H9 (cell line): ENCODE data around the gene ALDH6A1. TPM values are rescaled to one million over a fixed set of nuclear protein-coding genes. Genes with fewer than 3 reads are reported as not detected.

Source experiments
- DNase-seq: peaks from one replicate; pipeline ENCODE4 v3.0.0-alpha.2; 2017
- H2AFZ ChIP-seq: one replicate; pipeline ENCODE4 v1.6.1; 2013; ENCODE audit warnings: mild to moderate bottlenecking, low read length, control low read depth, moderate library complexity
- H2AK5ac ChIP-seq: 2 replicates; pipeline ENCODE4 v1.6.1; 2013; ENCODE audit warnings: low read length, control low read depth, mixed read lengths; ENCODE audit not compliant: insufficient read length
- H2BK120ac ChIP-seq: one replicate; pipeline ENCODE4 v1.6.1; 2013; ENCODE audit warnings: low read depth, mild to moderate bottlenecking, low read length, control low read depth, inconsistent platforms; ENCODE audit not compliant: poor library complexity, severe bottlenecking
- H2BK12ac ChIP-seq: 2 replicates; pipeline ENCODE4 v1.6.1; 2013; ENCODE audit warnings: low read length, control low read depth, mixed read lengths, low read depth; ENCODE audit not compliant: insufficient read length
- H2BK15ac ChIP-seq: 2 replicates; pipeline ENCODE4 v1.6.1; 2013; ENCODE audit warnings: low read depth, low read length, control low read depth
- H2BK20ac ChIP-seq: one replicate; pipeline ENCODE4 v1.6.1; 2013; ENCODE audit warnings: low read depth, mild to moderate bottlenecking, low read length, control low read depth, inconsistent platforms; ENCODE audit not compliant: poor library complexity, severe bottlenecking
- H2BK5ac ChIP-seq: 2 replicates; pipeline ENCODE4 v1.6.1; 2013; ENCODE audit warnings: low read length, control low read depth, mixed read lengths; ENCODE audit not compliant: insufficient read length
- H3K14ac ChIP-seq: 2 replicates; pipeline ENCODE4 v1.6.1; 2013; ENCODE audit warnings: low read length, control low read depth; ENCODE audit not compliant: insufficient read depth
- H3K18ac ChIP-seq: 2 replicates; pipeline ENCODE4 v1.6.1; 2013; ENCODE audit warnings: low read depth, mild to moderate bottlenecking, mixed read lengths, low read length, control low read depth; ENCODE audit not compliant: insufficient read length
- H3K23ac ChIP-seq: 2 replicates; pipeline ENCODE4 v1.6.1; 2013; ENCODE audit warnings: low read length, control low read depth, mixed read lengths, low read depth; ENCODE audit not compliant: insufficient read length
- H3K23me2 ChIP-seq: 2 replicates; pipeline ENCODE4 v1.6.1; 2013; ENCODE audit warnings: low read depth, mild to moderate bottlenecking, mixed read lengths, low read length, control low read depth; ENCODE audit not compliant: insufficient read length, poor library complexity, severe bottlenecking
- H3K27ac ChIP-seq: 2 replicates; pipeline ENCODE4 v1.5.1; 2013; ENCODE audit warnings: low read length, control low read depth, mixed read lengths, low read depth; ENCODE audit not compliant: insufficient read length
- H3K27me3 ChIP-seq: 2 replicates; pipeline ENCODE4 v1.6.1; 2013; ENCODE audit warnings: low read length, control low read depth, inconsistent platforms; ENCODE audit not compliant: insufficient read depth
- H3K4ac ChIP-seq: 2 replicates; pipeline ENCODE4 v1.6.1; 2013; ENCODE audit warnings: low read depth, mild to moderate bottlenecking, control low read depth, inconsistent platforms, low read length, moderate library complexity
- H3K4me1 ChIP-seq: 2 replicates; pipeline ENCODE4 v1.6.1; 2013; ENCODE audit warnings: low read length, control low read depth, inconsistent platforms; ENCODE audit not compliant: insufficient read depth
- H3K4me2 ChIP-seq: 2 replicates; pipeline ENCODE4 v1.6.1; 2013; ENCODE audit warnings: low read length, control low read depth, mixed read lengths; ENCODE audit not compliant: insufficient read length, insufficient read depth
- H3K56ac ChIP-seq: 2 replicates; pipeline ENCODE4 v1.6.1; 2013; ENCODE audit warnings: low read depth, mild to moderate bottlenecking, mixed read lengths, low read length, control low read depth; ENCODE audit not compliant: insufficient read length
- H3K79me1 ChIP-seq: 2 replicates; pipeline ENCODE4 v1.6.1; 2013; ENCODE audit warnings: low read depth, mild to moderate bottlenecking, moderate library complexity, low read length, control low read depth, inconsistent platforms; ENCODE audit not compliant: insufficient read depth, poor library complexity, severe bottlenecking
- H3K79me2 ChIP-seq: 2 replicates; pipeline ENCODE4 v1.6.1; 2013; ENCODE audit warnings: low read length, control low read depth, inconsistent platforms; ENCODE audit not compliant: insufficient read depth
- H3K9ac ChIP-seq: 2 replicates; pipeline ENCODE4 v1.6.1; 2013; ENCODE audit warnings: low read length, control low read depth, mixed read lengths; ENCODE audit not compliant: insufficient read length; ENCODE audit errors: extremely low read depth
- H3K9me3 ChIP-seq: one replicate; pipeline ENCODE4 v1.6.1; 2013; ENCODE audit warnings: low read depth, low read length, inconsistent platforms; ENCODE audit not compliant: control insufficient read depth
- H3T11ph ChIP-seq: one replicate; pipeline ENCODE4 v1.6.1; 2013; ENCODE audit warnings: mild to moderate bottlenecking, low read length, control low read depth, inconsistent platforms
- H4K20me1 ChIP-seq: one replicate; pipeline ENCODE4 v1.6.1; 2013; ENCODE audit not compliant: control insufficient read depth, insufficient read length, insufficient read depth
- H4K5ac ChIP-seq: 2 replicates; pipeline ENCODE4 v1.6.1; 2013; ENCODE audit warnings: low read depth, mild to moderate bottlenecking, mixed read lengths, low read length, control low read depth; ENCODE audit not compliant: insufficient read length
- H4K8ac ChIP-seq: replicated peaks from 2 replicates; pipeline ENCODE4 v1.6.1; 2013; ENCODE audit warnings: low read length, control low read depth, mixed read lengths, low read depth; ENCODE audit not compliant: insufficient read length
- H4K91ac ChIP-seq: 2 replicates; pipeline ENCODE4 v1.6.1; 2013; ENCODE audit warnings: low read depth, mild to moderate bottlenecking, moderate library complexity, mixed read lengths, low read length, control low read depth; ENCODE audit not compliant: insufficient read length
- H3K27ac Mint-ChIP-seq, 3 experiments: 2 replicates in 2 of 3; 3 replicates in 1 of 3; pipeline ENCODE4 v1.8.0; 2020 to 2021; ENCODE audit warnings: mixed read lengths in 3 of 3, mild to moderate bottlenecking in 1 of 3, moderate library complexity in 1 of 3
- H3K27me3 Mint-ChIP-seq: 2 replicates; pipeline ENCODE4 v1.8.0; 2021; ENCODE audit warnings: low read depth, mild to moderate bottlenecking, moderate library complexity, mixed read lengths
- H3K36me3 Mint-ChIP-seq, 3 experiments: 2 replicates in 2 of 3; 3 replicates in 1 of 3; pipeline ENCODE4 v1.8.0; 2020 to 2021; ENCODE audit warnings: low read depth in 3 of 3, mixed read lengths in 3 of 3; ENCODE audit not compliant: insufficient read depth in 1 of 3
- H3K4me1 Mint-ChIP-seq, 2 experiments: 2 replicates each; pipeline ENCODE4 v1.8.0; 2020; ENCODE audit warnings: mixed read lengths in 2 of 2
- H3K4me3 Mint-ChIP-seq, 2 experiments: 2 replicates in 1 of 2; 3 replicates in 1 of 2; pipeline ENCODE4 v1.8.0; 2020 to 2021; ENCODE audit warnings: mild to moderate bottlenecking in 2 of 2, mixed read lengths in 2 of 2, moderate library complexity in 1 of 2
- H3K9me3 Mint-ChIP-seq, 2 experiments: 2 replicates in 1 of 2; 3 replicates in 1 of 2; pipeline ENCODE4 v1.8.0; 2020; ENCODE audit warnings: mild to moderate bottlenecking in 2 of 2, mixed read lengths in 2 of 2, moderate library complexity in 1 of 2
- WGBS: extraction: QIAGEN DNeasy Blood & Tissue Kit; methylation state at CpG from one replicate; pipeline ENCODE4 v1.1.7; 2013; ENCODE audit warnings: missing lambda C conversion rate, low lambda C conversion rate, mixed read lengths; ENCODE audit not compliant: insufficient read length; ENCODE audit errors: extremely low coverage; 5-methylcytosine and 5-hydroxymethylcytosine counted together
- total RNA-seq: library from RNA; stranded (reverse); gene quantifications from 2 replicates; pipeline ENCODE4 v1.2.1, GENCODE V29; 2021
- TF ChIP-seq, protein P1 (sequence below): fragments of 200-600 bp; sonication (generic); conservative IDR thresholded peaks from 3 replicates; pipeline ENCODE4 v1.8.0; 2021; ENCODE audit warnings: antibody characterized with exemption, mild to moderate bottlenecking

Gene ALDH6A1
- total RNA-seq, 1 experiment from 2014 or later, result 37.8 TPM

- no peak overlapping the region for H3K18ac ChIP-seq
- no peak overlapping the region for H4K5ac ChIP-seq
- H2AK5ac ChIP-seq, result no peak overlapping the region
- no CpG with 5 or more reads among the region's 3 CpGs for WGBS
- TF ChIP-seq, protein P1, sequence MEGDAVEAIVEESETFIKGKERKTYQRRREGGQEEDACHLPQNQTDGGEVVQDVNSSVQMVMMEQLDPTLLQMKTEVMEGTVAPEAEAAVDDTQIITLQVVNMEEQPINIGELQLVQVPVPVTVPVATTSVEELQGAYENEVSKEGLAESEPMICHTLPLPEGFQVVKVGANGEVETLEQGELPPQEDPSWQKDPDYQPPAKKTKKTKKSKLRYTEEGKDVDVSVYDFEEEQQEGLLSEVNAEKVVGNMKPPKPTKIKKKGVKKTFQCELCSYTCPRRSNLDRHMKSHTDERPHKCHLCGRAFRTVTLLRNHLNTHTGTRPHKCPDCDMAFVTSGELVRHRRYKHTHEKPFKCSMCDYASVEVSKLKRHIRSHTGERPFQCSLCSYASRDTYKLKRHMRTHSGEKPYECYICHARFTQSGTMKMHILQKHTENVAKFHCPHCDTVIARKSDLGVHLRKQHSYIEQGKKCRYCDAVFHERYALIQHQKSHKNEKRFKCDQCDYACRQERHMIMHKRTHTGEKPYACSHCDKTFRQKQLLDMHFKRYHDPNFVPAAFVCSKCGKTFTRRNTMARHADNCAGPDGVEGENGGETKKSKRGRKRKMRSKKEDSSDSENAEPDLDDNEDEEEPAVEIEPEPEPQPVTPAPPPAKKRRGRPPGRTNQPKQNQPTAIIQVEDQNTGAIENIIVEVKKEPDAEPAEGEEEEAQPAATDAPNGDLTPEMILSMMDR, result peak; percentile 56
- Mint-ChIP-seq H3K4me1 (peaks cover 4 to 7% of the 10 kb centered on the region in 2 experiments; a peak in 2 of 4 replicates), H3K36me3 (no peaks in the 10 kb centered on the region), H3K27me3 (no peaks in the 10 kb centered on the region; the same call in 1 of the 2 replicates), H3K27ac (no peak overlapping the region), H3K9me3 (no peaks in the 10 kb centered on the region), H3K4me3 (no peak overlapping the region)
- no peak overlapping the region for H2BK15ac ChIP-seq
- no peaks in the 10 kb centered on the region for H3K79me1 ChIP-seq
- no peak overlapping the region for H3K4ac ChIP-seq
- H3K14ac ChIP-seq, result no peak overlapping the region
- H2BK20ac ChIP-seq, result no peak overlapping the region
- H3T11ph ChIP-seq, result no peak overlapping the region
- H3K9ac ChIP-seq, result no peak overlapping the region
- H3K79me2 ChIP-seq, result no peaks in the 10 kb centered on the region
- H3K4me1 ChIP-seq, result no peaks in the 10 kb centered on the region
- H2AFZ ChIP-seq, result no peak overlapping the region
- H3K27ac ChIP-seq, result no peak overlapping the region
- peak; percentile 51 for DNase-seq
- no peaks in the 10 kb centered on the region for H4K20me1 ChIP-seq
- H3K27me3 ChIP-seq, result no peaks in the 10 kb centered on the region
- H4K8ac ChIP-seq, result no peak overlapping the region
- no peaks in the 10 kb centered on the region for H3K9me3 ChIP-seq
- no peak overlapping the region for H3K23ac ChIP-seq
- no peak overlapping the region for H2BK120ac ChIP-seq
- H2BK12ac ChIP-seq, result no peak overlapping the region
- H2BK5ac ChIP-seq, result no peak overlapping the region
- H3K23me2 ChIP-seq, result no peaks in the 10 kb centered on the region
- H4K91ac ChIP-seq, result no peak overlapping the region
- no peak overlapping the region for H3K4me2 ChIP-seq
- H3K56ac ChIP-seq, result no peak overlapping the region
Observed at GRCh38 chr14:74048281-74048680, 36.0 kb downstream of the ALDH6A1 start.
